Measurements from ENCODE around the gene AK9. TPM values are rescaled to one million over a fixed set of nuclear protein-coding genes. Genes with fewer than 3 reads are reported as not detected.

AK9 gene
- total and polyA plus RNA-seq, 2 of the 8 experiments (the other 6 are each of a cell fraction or from before 2014, with no cell fraction given), result 1.8 to 2.2 TPM

DNA sequence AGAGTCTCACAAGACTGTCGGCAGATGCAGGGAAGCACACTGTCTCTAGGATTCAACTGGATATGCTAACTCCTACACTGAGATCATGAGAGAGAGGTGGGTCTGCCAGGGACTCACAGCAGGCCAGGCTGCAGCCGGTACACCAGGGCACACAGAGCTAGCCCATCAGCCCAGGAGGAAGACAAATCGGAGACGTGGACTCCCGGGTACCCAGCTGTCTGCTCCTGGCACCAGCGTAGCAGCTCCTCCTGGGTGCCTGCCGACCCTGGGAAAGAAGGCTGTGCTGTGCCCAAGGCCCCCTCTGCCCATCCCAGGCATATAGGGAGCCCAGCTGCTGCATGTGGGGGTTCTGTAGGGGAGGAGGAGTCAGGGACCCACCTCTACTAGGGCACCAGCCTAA, 242.4 kb downstream of the AK9 start:
- Histone ChIP-seq H3K27ac (ENCODE audit: low read depth, low read length) (no peak overlapping the region), H3K14ac (ENCODE audit: insufficient read length) (no peak overlapping the region), H3K79me2 (ENCODE audit: control insufficient read depth in 1 of 2, insufficient read depth in 2 of 2, low read length in 2 of 2) (no peaks in the 10 kb centered on the region), H2BK15ac (ENCODE audit: low read length) (no peak overlapping the region), H4K8ac (ENCODE audit: extremely low read depth, insufficient read depth, low read length) (no peak overlapping the region), H2AK5ac (ENCODE audit: low read depth, low read length) (no peak overlapping the region), H3K4ac (replicated peaks; ENCODE audit: insufficient read length, low read depth, low read length) (no peak overlapping the region), H3K9ac (replicated peaks in 1 of 4; ENCODE audit: extremely low read depth in 1 of 4, low read depth in 3 of 4, low read length in 3 of 4) (no peak overlapping the region), H4K20me1 (replicated peaks in 1 of 2; ENCODE audit: control insufficient read depth in 1 of 2, insufficient read depth in 2 of 2, low read length in 2 of 2) (peaks cover 0 to 15% of the 10 kb centered on the region in 2 experiments), H3K56ac (replicated peaks; ENCODE audit: insufficient read length, low read depth, low read length) (no peak overlapping the region), H2BK120ac (replicated peaks; ENCODE audit: low read depth, low read length) (no peak overlapping the region), H3K79me1 (ENCODE audit: low read depth, low read length) (no peaks in the 10 kb centered on the region), H3K18ac (ENCODE audit: extremely low read depth, low read length) (no peak overlapping the region), H4K5ac (ENCODE audit: insufficient read length, low read depth, low read length) (no peak overlapping the region), H2AFZ (ENCODE audit: low read length) (no peak overlapping the region), H3K23me2 (ENCODE audit: low read depth, low read length) (no peaks in the 10 kb centered on the region; the same call in 1 of the 2 replicates), H3K4me2 (ENCODE audit: insufficient read depth in 1 of 2, low read depth in 2 of 2, low read length in 2 of 2) (no peak overlapping the region), H3K27me3 (replicated peaks in 1 of 4; ENCODE audit: control insufficient read depth in 3 of 4, extremely low read depth in 1 of 4, insufficient read depth in 3 of 4, low read length in 3 of 4) (no peaks in the 10 kb centered on the region), H3K23ac (ENCODE audit: insufficient read length) (no peak overlapping the region), H4K91ac (replicated peaks; ENCODE audit: insufficient read length, low read length) (no peak overlapping the region), H3K9me3 (ENCODE audit: insufficient read depth in 2 of 2, low read depth in 1 of 2, low read length in 1 of 2) (no peaks in the 10 kb centered on the region), H3K4me1 (replicated peaks in 1 of 4; ENCODE audit: control insufficient read depth in 3 of 4, insufficient read depth in 4 of 4, low read length in 3 of 4) (no peaks in the 10 kb centered on the region; a peak in 1 of 7 replicates), H2BK12ac (ENCODE audit: low read depth, low read length) (no peak overlapping the region), H2BK20ac (ENCODE audit: low read length) (no peak overlapping the region), H3K36me3 (ENCODE audit: control insufficient read depth in 2 of 4, insufficient read depth in 4 of 4, low read length in 3 of 4) (peaks cover 8 to 47% (median 25%) of the 10 kb centered on the region in 4 experiments; a peak in 7 of 8 replicates), H2BK5ac (ENCODE audit: low read depth, low read length) (no peak overlapping the region), H3K4me3 (ENCODE audit: extremely low read depth in 1 of 4, insufficient read depth in 2 of 4, low read depth in 3 of 4, low read length in 4 of 4) (no peak overlapping the region)
- TF ChIP-seq POLR2AphosphoS5 (IDR thresholded peaks at IDR 0.05; ENCODE audit: low read depth, low read length), result 0 out of 2 replicates have a peak, but pooled peaks have one; percentile 10
- no peak for TF ChIP-seq MAFK (IDR thresholded peaks at IDR 0.05; ENCODE audit: low read depth, low read length)
- CTCF ChIA-PET (ENCODE audit: partially characterized antibody), result interaction anchor here (0.8 to 2.2 kb wide), 10 partner anchors 9 to 334 kb away, joined by 3 to 11 read pairs (median 3); partner anchors contain the start of gene CD164
- no peak for FAIRE-seq
- DNase-seq (ENCODE audit: low read depth in 1 of 2, low spot score in 2 of 2), result no peak
- POLR2A ChIA-PET (ENCODE audit: partially characterized antibody), result interaction anchor here (0.5 to 1.3 kb wide), 6 partner anchors 9 to 47 kb away, joined by 3 to 5 read pairs (median 3); no protein-coding TSS in a partner anchor
- WGBS, 2 experiments (ENCODE audit: extremely low coverage in 1 of 2, insufficient coverage in 1 of 2, insufficient read length in 1 of 2, insufficient replicate concordance in 2 of 2, low coverage in 1 of 2, low lambda C conversion rate in 2 of 2, missing lambda C conversion rate in 1 of 2), result 93% methylated on average over 7 of the region's 7 CpGs; no CpG with 5 or more reads in 1 of the 2 experiments
